ENCODE measurements around the gene VASN. TPM values are rescaled to one million over a fixed set of nuclear protein-coding genes. Genes with fewer than 3 reads are reported as not detected.

Gene VASN
- total RNA-seq, 3 donors from 2014 or later, result 14.8 to 28.5 (median 16.1) TPM

- no peak overlapping the region for H3K27ac ChIP-seq
- no peak for TF ChIP-seq CTCF (IDR thresholded peaks at IDR 0.05)
- TF ChIP-seq POLR2AphosphoS5 (IDR thresholded peaks at IDR 0.05), result no peak
- TF ChIP-seq POLR2A (IDR thresholded peaks at IDR 0.05), result no peak
- intact Hi-C loops (cut with DNase I; ENCODE audit: low total_unique reads), result no loop called here
- peak overlapping the region; percentile 90 to 99 (median 90) for H3K4me3 ChIP-seq
- H3K9me3 ChIP-seq, result no peaks in the 10 kb centered on the region
- no peaks in the 10 kb centered on the region for H3K36me3 ChIP-seq
- peaks cover 0 to 10% of the 10 kb centered on the region in 2 donors for H3K4me1 ChIP-seq
- no peak for DNase-seq (ENCODE audit: low spot score in 2 of 2)
- H3K27me3 ChIP-seq, result no peaks in the 10 kb centered on the region
Observed at GRCh38 chr16:4426722-4427372, 55.2 kb downstream of the VASN start.

GRCh38 chr16:4428500-4428899 is 56.9 kb downstream of the VASN start:
- Histone ChIP-seq H3K9me3 (no peaks in the 10 kb centered on the region), H3K4me3 (no peak overlapping the region), H3K4me1 (peaks cover 0 to 10% of the 10 kb centered on the region in 2 donors), H3K27me3 (no peaks in the 10 kb centered on the region), H3K27ac (no peak overlapping the region), H3K36me3 (no peaks in the 10 kb centered on the region)
- intact Hi-C loops (cut with DNase I; ENCODE audit: low total_unique reads), result no loop called here
- no peak for TF ChIP-seq POLR2AphosphoS5 (IDR thresholded peaks at IDR 0.05)
- no peak for TF ChIP-seq POLR2A (IDR thresholded peaks at IDR 0.05)
- DNase-seq (ENCODE audit: low spot score in 2 of 2), result no peak

GRCh38 chr16:4431023-4431422 is 59.4 kb downstream of the VASN start:
- Histone ChIP-seq H3K9me3 (no peaks in the 10 kb centered on the region), H3K4me3 (no peak overlapping the region), H3K4me1 (peaks cover 0 to 5% of the 10 kb centered on the region in 2 donors), H3K27me3 (no peaks in the 10 kb centered on the region), H3K27ac (no peak overlapping the region), H3K36me3 (no peaks in the 10 kb centered on the region)
- TF ChIP-seq CTCF (IDR thresholded peaks at IDR 0.05) (no peak), POLR2AphosphoS5 (IDR thresholded peaks at IDR 0.05) (no peak), POLR2A (IDR thresholded peaks at IDR 0.05) (no peak)
- intact Hi-C loops (cut with DNase I; ENCODE audit: low total_unique reads), result no loop called here
- no peak for DNase-seq (ENCODE audit: low spot score in 2 of 2)

Other genes starting within 250 kb of the VASN start
- gene SRL, start 129.8 kb upstream of the VASN start, total RNA-seq, result under 1 TPM; 0.32 to 0.98 (median 0.44) TPM
- gene TFAP4, start 98.8 kb upstream of the VASN start, total RNA-seq, result 1 to 10 TPM; 4.6 to 7.2 (median 6.2) TPM
- 1 to 10 TPM in 2 of 3 donors, under 1 TPM in 1; 0.96 to 3.9 (median 1.5) TPM for gene GLIS2, start 55.8 kb upstream of the VASN start, total RNA-seq
- 10 to 100 TPM; 24.9 to 52.4 (median 49.9) TPM for gene PAM16, start 20.5 kb upstream of the VASN start, total RNA-seq
- 10 to 100 TPM; 19.7 to 25.9 (median 22.7) TPM for gene CORO7, start 44.7 kb downstream of the VASN start, total RNA-seq
- gene DNAJA3, start 54.0 kb downstream of the VASN start, total RNA-seq, result 10 to 100 TPM; 32.6 to 54.2 (median 45.9) TPM
- 10 to 100 TPM; 44.5 to 57.7 (median 51.5) TPM for gene NMRAL1, start 102.8 kb downstream of the VASN start, total RNA-seq
- gene HMOX2, start 104.5 kb downstream of the VASN start, total RNA-seq, result 10 to 100 TPM; 53.6 to 87.7 (median 65.9) TPM
- gene CDIP1, start 166.9 kb downstream of the VASN start, total RNA-seq, result 1 to 10 TPM; 9.1 to 9.9 (median 9.5) TPM
- not detected for gene C16orf96, start 184.5 kb downstream of the VASN start, total RNA-seq
- 10 to 100 TPM in 1 of 3 donors, 1 to 10 TPM in 2; 5.8 to 11.3 (median 7.2) TPM for gene UBALD1, start 243.0 kb downstream of the VASN start, total RNA-seq

Data from breast epithelium (tissue), 4 donors.